RWPE1 (cell line): Measurements from ENCODE around the gene INTS15.

Source experiments
- CTCF ChIA-PET: fragments of 350-600 bp; sonication (Branson Sonifier 250); formaldehyde crosslinking; extraction: SDS; loops from one replicate; lab custom pipeline; 2021; lab: Yijun Ruan, JAX
- POLR2A ChIA-PET: fragments of 400-600 bp; formaldehyde crosslinking; extraction: SDS; loops from one replicate; lab custom pipeline; 2020; ENCODE audit warnings: antibody characterized with exemption; ENCODE audit not compliant: low non-redundant PET; lab: Yijun Ruan, JAX
- DNase-seq: peaks from one replicate; pipeline ENCODE4 v3.0.0; 2012; ENCODE audit warnings: low spot score
- H3K27ac ChIP-seq: fragments of 450-650 bp; 2 replicates; pipeline ENCODE4 v1.5.1; 2017
- CTCF ChIP-seq: fragments of 450-650 bp; conservative IDR thresholded peaks from 2 replicates; pipeline ENCODE4 v1.5.1; 2017; ENCODE audit warnings: low read depth, mild to moderate bottlenecking

INTS15 gene

GRCh38 chr7:6562106-6562505 is 27.7 kb upstream of the INTS15 start:
- CTCF ChIA-PET = no interaction called here

GRCh38 chr7:6563936-6564770 is 25.7 kb upstream of the INTS15 start:
- DNase-seq = no peak
- ChIA-PET POLR2A (no interaction called here), CTCF (interaction anchor here (0.6 kb wide), 1 partner anchor 24 kb away, joined by 3 read pairs; no protein-coding TSS in a partner anchor)
- TF ChIP-seq CTCF = no peak
- no peak overlapping the region for H3K27ac ChIP-seq

More at GRCh38 chr7:6562106-6562505, 27.7 kb upstream of the INTS15 start:
- POLR2A ChIA-PET = no interaction called here
- DNase-seq = no peak
- TF ChIP-seq CTCF = no peak
- no peak overlapping the region for H3K27ac ChIP-seq

- ChIA-PET CTCF (no interaction called here), POLR2A (no interaction called here)
- TF ChIP-seq CTCF = no peak
- DNase-seq = no peak
- H3K27ac ChIP-seq = no peak overlapping the region
Measured at GRCh38 chr7:6565655-6566054, 24.2 kb upstream of the INTS15 start.

- no peak for DNase-seq
- no peak for TF ChIP-seq CTCF
- POLR2A ChIA-PET = no interaction called here
- CTCF ChIA-PET = no interaction called here
- no peak overlapping the region for H3K27ac ChIP-seq
Measured at GRCh38 chr7:6567886-6568285, 21.9 kb upstream of the INTS15 start.

- no peak overlapping the region for H3K27ac ChIP-seq
- DNase-seq = no peak
Measured at GRCh38 chr7:6571160-6571779, 18.6 kb upstream of the INTS15 start.

More at GRCh38 chr7:6571160-6571779, 18.6 kb upstream of the INTS15 start:
- POLR2A ChIA-PET = interaction anchor here (0.7 kb wide), 1 partner anchor 317 kb away, joined by 4 read pairs; no protein-coding TSS in a partner anchor
- CTCF ChIA-PET = interaction anchor here (0.7 kb wide), 1 partner anchor 57 kb away, joined by 6 read pairs; no protein-coding TSS in a partner anchor
- TF ChIP-seq CTCF = no peak
